ENCODE data around the gene SRD5A3.

Gene SRD5A3

GRCh38 chr4:55329012-55329411, 17.0 kb upstream of the SRD5A3 start:
- DNase-seq (ENCODE audit: extremely low read depth, low read depth) = no peak
- TF ChIP-seq, protein P1, sequence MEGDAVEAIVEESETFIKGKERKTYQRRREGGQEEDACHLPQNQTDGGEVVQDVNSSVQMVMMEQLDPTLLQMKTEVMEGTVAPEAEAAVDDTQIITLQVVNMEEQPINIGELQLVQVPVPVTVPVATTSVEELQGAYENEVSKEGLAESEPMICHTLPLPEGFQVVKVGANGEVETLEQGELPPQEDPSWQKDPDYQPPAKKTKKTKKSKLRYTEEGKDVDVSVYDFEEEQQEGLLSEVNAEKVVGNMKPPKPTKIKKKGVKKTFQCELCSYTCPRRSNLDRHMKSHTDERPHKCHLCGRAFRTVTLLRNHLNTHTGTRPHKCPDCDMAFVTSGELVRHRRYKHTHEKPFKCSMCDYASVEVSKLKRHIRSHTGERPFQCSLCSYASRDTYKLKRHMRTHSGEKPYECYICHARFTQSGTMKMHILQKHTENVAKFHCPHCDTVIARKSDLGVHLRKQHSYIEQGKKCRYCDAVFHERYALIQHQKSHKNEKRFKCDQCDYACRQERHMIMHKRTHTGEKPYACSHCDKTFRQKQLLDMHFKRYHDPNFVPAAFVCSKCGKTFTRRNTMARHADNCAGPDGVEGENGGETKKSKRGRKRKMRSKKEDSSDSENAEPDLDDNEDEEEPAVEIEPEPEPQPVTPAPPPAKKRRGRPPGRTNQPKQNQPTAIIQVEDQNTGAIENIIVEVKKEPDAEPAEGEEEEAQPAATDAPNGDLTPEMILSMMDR (IDR thresholded peaks at IDR 0.05; ENCODE audit: low read depth, low read length, missing control alignments) = no peak
- H3K4me3 ChIP-seq (replicated peaks; ENCODE audit: low read depth, low read length) = no peak overlapping the region

DNA sequence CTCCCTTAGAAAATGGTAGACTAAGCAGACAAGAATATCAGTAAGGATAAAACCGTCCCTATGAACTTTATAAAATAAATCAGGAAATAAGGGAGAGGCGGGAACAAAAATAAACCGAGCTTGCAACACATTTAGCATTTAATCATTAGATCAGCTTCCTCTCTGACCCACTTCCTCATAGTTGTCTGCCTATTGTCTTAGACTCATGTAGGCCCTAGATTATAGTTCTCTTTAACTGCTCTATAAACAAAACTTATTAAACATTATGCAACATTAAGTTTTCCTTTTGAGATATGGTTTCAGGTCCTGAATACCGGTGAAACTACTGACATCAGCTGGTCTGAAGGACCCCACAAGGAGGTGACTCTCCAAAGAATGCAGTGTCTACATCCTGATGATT, 15.8 kb upstream of the SRD5A3 start:
- no peak for DNase-seq (ENCODE audit: extremely low read depth, low read depth)
- TF ChIP-seq, protein P1 (IDR thresholded peaks at IDR 0.05; ENCODE audit: low read depth, low read length, missing control alignments) = no peak

DNA sequence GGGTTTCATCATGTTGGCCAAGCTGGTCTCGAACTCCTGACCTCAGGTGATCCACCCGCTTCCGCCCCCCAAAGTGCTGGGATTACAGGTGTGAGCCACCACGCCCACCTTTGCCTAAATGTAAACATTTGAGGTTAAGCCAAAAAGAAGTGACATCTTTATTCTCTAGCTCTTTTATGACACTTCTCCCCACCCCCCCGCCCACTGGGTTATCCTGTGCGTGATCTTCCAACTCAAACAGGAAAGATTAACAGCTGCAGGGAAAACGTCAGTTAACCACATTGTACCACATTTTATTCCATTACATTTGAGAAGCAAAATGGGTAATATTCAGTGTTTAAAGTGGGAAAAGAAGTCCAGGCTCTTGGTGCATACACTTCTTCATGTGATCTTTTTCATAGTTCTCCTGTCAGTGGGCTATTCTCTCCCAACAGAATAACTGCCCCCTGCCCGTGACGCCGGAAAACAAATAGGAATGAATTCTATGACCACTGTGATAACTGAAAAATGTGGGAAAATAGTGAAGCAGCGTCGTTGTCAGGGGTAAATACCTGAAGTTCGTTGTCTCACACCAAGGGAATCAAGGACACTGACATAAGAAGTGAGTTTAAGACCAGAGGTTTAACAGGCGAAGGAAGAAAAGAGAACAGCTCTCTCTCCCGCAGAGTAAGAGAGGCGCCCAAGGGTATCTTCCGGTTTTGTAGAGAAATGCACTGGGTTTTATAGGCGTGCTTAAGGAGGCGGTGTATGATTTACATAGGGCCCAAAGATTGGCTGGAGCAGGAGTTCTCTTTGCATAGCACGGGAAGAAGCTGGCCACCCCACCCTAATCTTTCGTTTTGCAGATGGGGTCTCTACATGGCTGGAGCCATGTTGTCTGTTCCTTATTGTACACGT, 9.7 kb upstream of the SRD5A3 start:
- H3K4me3 ChIP-seq (replicated peaks; ENCODE audit: low read depth, low read length) = no peak overlapping the region
- no peak for DNase-seq (ENCODE audit: extremely low read depth, low read depth)
- TF ChIP-seq, protein P1 (IDR thresholded peaks at IDR 0.05; ENCODE audit: low read depth, low read length, missing control alignments) = no peak

More for the DNA sequence above, 15.8 kb upstream of the SRD5A3 start:
- no peak overlapping the region for H3K4me3 ChIP-seq (replicated peaks; ENCODE audit: low read depth, low read length)

DNA sequence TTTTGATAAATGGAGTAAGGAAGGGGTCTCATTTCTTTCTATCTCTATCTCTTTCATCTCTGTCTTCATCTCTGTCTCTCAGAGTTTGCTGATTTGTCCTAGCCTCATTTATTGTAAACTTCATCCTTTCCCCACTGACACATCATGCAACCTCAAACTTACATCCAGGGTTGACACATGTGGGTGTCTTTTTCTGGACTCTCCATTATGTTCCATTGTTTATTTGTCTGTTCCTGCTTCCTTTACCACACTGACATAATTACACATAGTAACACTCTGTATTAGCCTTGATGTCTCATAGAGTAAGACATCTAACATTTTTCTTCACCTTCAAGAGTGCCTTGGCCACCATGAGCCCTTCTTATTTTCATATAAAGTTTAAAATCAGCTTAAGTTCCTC, 8.1 kb upstream of the SRD5A3 start:
- TF ChIP-seq, protein P1 (IDR thresholded peaks at IDR 0.05; ENCODE audit: low read depth, low read length, missing control alignments) = no peak
- no peak for DNase-seq (ENCODE audit: extremely low read depth, low read depth)

DNA sequence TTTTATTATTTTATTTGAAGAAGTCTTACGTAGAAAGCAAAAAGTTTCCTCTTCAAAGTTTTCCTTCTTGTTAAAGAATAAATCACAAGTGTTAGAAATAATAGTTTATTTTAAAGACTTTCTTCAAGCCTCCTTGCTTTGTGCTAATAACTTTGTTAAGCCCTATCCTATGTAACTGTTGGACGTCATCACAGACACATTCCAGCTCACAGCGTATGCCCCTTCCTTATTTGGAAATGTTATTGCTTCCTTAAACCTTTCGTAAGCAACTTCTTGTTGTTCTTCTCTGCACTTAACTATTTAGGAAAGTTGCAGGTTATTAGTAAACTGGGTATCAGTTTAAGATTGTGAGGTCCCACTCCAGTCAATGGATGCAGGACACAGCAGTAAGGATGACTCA, 7.6 kb upstream of the SRD5A3 start:
- no peak for DNase-seq (ENCODE audit: extremely low read depth, low read depth)
- TF ChIP-seq, protein P1 (IDR thresholded peaks at IDR 0.05; ENCODE audit: low read depth, low read length, missing control alignments) = no peak
- H3K4me3 ChIP-seq (replicated peaks; ENCODE audit: low read depth, low read length) = no peak overlapping the region

More for the DNA sequence above, 8.1 kb upstream of the SRD5A3 start:
- no peak overlapping the region for H3K4me3 ChIP-seq (replicated peaks; ENCODE audit: low read depth, low read length)

- TF ChIP-seq, protein P1 (IDR thresholded peaks at IDR 0.05; ENCODE audit: low read depth, low read length, missing control alignments) = no peak
- no peak overlapping the region for H3K4me3 ChIP-seq (replicated peaks; ENCODE audit: low read depth, low read length)
- no peak for DNase-seq (ENCODE audit: extremely low read depth, low read depth)
Measured at GRCh38 chr4:55340266-55340665, 5.8 kb upstream of the SRD5A3 start.

Data from HFF-Myc (cell line).